HG03378 (cell line): ENCODE results near the gene MISP3.

Source experiments
- ATAC-seq: cut with Tn5 transposase; IDR thresholded peaks from one replicate; pipeline ENCODE4 v1.9.1; 2021; ENCODE audit warnings: mild to moderate bottlenecking, moderate library complexity; ENCODE audit not compliant: unreplicated experiment

The MISP3 gene

GRCh38 chr19:14101003-14101545, 28.5 kb downstream of the MISP3 start:
- no peak for ATAC-seq

GRCh38 chr19:14102102-14102696, 29.6 kb downstream of the MISP3 start:
- no peak for ATAC-seq

GRCh38 chr19:14102756-14103155, 30.2 kb downstream of the MISP3 start:
- ATAC-seq = no peak

GRCh38 chr19:14103310-14103709, 30.7 kb downstream of the MISP3 start:
- no peak for ATAC-seq

- ATAC-seq = no peak
Observed at GRCh38 chr19:14105680-14106079, 33.1 kb downstream of the MISP3 start.

- no peak for ATAC-seq
Observed at GRCh38 chr19:14106840-14107239, 34.3 kb downstream of the MISP3 start.

- no peak for ATAC-seq
Observed at GRCh38 chr19:14107581-14108461, 35.2 kb downstream of the MISP3 start.

- no peak for ATAC-seq
Observed at GRCh38 chr19:14110650-14111049, 38.1 kb downstream of the MISP3 start.

GRCh38 chr19:14111486-14111885, 38.9 kb downstream of the MISP3 start:
- no peak for ATAC-seq

- ATAC-seq = no peak
Observed at GRCh38 chr19:14112051-14112808, 39.6 kb downstream of the MISP3 start.

- no peak for ATAC-seq
Observed at GRCh38 chr19:14112809-14113385, 40.3 kb downstream of the MISP3 start.

GRCh38 chr19:14113762-14114414, 41.3 kb downstream of the MISP3 start:
- ATAC-seq = no peak

- no peak for ATAC-seq
Observed at GRCh38 chr19:14114439-14114838, 41.9 kb downstream of the MISP3 start.

- no peak for ATAC-seq
Observed at GRCh38 chr19:14114854-14115253, 42.3 kb downstream of the MISP3 start.

- no peak for ATAC-seq
Observed at GRCh38 chr19:14115756-14116155, 43.2 kb downstream of the MISP3 start.

GRCh38 chr19:14116525-14116917, 43.9 kb downstream of the MISP3 start:
- no peak for ATAC-seq

- ATAC-seq = no peak
Observed at GRCh38 chr19:14116918-14117578, 44.5 kb downstream of the MISP3 start.

- ATAC-seq = peak; percentile 74
Observed at GRCh38 chr19:14117668-14118164, 45.1 kb downstream of the MISP3 start, which contains the start of gene PRKACA. Gene PRKACA (minus strand): TSS chr19:14117762. CDS start chr19:14117547, 215 bp downstream.

GRCh38 chr19:14118165-14119051, 45.8 kb downstream of the MISP3 start:
- peak; percentile 6 for ATAC-seq
